Stimulated activated CD4-positive, alpha-beta T cell treated with anti-CD3 and anti-CD28 coated beads, Interleukin-15, amount 100 ng/mL, for 24 hours (primary cell): ENCODE measurements around the gene LCE3C.
"Not testable (repeated sequence)": the region's sequence is repeated elsewhere in the genome, so short reads cannot be mapped to it uniquely, and the experiment has no call there.

Experiments used
- DNase-seq: peaks from one replicate; pipeline ENCODE4 v3.0.0-alpha.2; 2020

Gene LCE3C

GRCh38 chr1:152599934-152600333 lies at the start of gene LCE3C:
Gene LCE3C, plus strand, starts transcription at chr1:152600234. Its CDS starts 498 bp downstream, at chr1:152600732.
- DNase-seq = no peak

- DNase-seq = no peak
These were observed 34.9 kb upstream of the LCE3C start for GRCh38 chr1:152565115-152565514.

GRCh38 chr1:152565535-152566215 lies 34.4 kb upstream of the LCE3C start:
- no peak for DNase-seq

GRCh38 chr1:152566681-152567080 lies 33.4 kb upstream of the LCE3C start, which contains the start of gene LCE3E:
Gene LCE3E, minus strand, starts transcription at chr1:152566780. Its CDS starts 572 bp downstream, at chr1:152566208.
- no peak for DNase-seq

GRCh38 chr1:152577168-152577567 lies 22.9 kb upstream of the LCE3C start:
- DNase-seq = peak; percentile 5

- DNase-seq = not testable (repeated sequence)
These were observed 20.5 kb upstream of the LCE3C start for GRCh38 chr1:152579526-152579925.

- DNase-seq = no peak
These were observed 19.6 kb upstream of the LCE3C start, which contains the start of gene LCE3D for GRCh38 chr1:152580433-152580832. Gene LCE3D, minus strand, starts transcription at chr1:152580516. Its CDS starts 580 bp downstream, at chr1:152579936.

GRCh38 chr1:152582647-152583046 lies 17.4 kb upstream of the LCE3C start:
- no peak for DNase-seq

GRCh38 chr1:152585586-152585985 lies 14.4 kb upstream of the LCE3C start:
- DNase-seq = no peak

GRCh38 chr1:152596986-152597385 lies 3.0 kb upstream of the LCE3C start:
- DNase-seq = no peak

GRCh38 chr1:152613511-152613910 lies 13.5 kb downstream of the LCE3C start, which contains the start of gene LCE3B:
Gene LCE3B, plus strand, starts transcription at chr1:152613811. Its CDS starts 0 bp downstream, at chr1:152613811.
- DNase-seq = no peak

- no peak for DNase-seq
These were observed 22.0 kb downstream of the LCE3C start for GRCh38 chr1:152621993-152622392.

GRCh38 chr1:152622803-152623202 lies 22.8 kb downstream of the LCE3C start, which contains the start of gene LCE3A:
Gene LCE3A, minus strand, starts transcription at chr1:152623103. Its CDS starts 0 bp downstream, at chr1:152623103.
- DNase-seq = peak; percentile 1

- peak; percentile 42 for DNase-seq
These were observed 23.3 kb downstream of the LCE3C start for GRCh38 chr1:152623203-152623844.

GRCh38 chr1:152626744-152627143 lies 26.7 kb downstream of the LCE3C start:
- no peak for DNase-seq

GRCh38 chr1:152630596-152630995 lies 30.6 kb downstream of the LCE3C start:
- no peak for DNase-seq

GRCh38 chr1:152640351-152640750 lies 40.3 kb downstream of the LCE3C start:
- DNase-seq = no peak

GRCh38 chr1:152643945-152644344 lies 43.9 kb downstream of the LCE3C start:
- DNase-seq = no peak

GRCh38 chr1:152645146-152645545 lies 45.1 kb downstream of the LCE3C start:
- no peak for DNase-seq

- no peak for DNase-seq
These were observed 46.6 kb downstream of the LCE3C start for GRCh38 chr1:152646656-152647055.
